ENCODE data around the gene TTPAL. TPM values are rescaled to one million over a fixed set of nuclear protein-coding genes. Genes with fewer than 3 reads are reported as not detected.

The TTPAL gene
- total and polyA plus RNA-seq, 2 of the 4 experiments (the other 2 are of a cell fraction), result 8.2 to 18.1 TPM

DNA sequence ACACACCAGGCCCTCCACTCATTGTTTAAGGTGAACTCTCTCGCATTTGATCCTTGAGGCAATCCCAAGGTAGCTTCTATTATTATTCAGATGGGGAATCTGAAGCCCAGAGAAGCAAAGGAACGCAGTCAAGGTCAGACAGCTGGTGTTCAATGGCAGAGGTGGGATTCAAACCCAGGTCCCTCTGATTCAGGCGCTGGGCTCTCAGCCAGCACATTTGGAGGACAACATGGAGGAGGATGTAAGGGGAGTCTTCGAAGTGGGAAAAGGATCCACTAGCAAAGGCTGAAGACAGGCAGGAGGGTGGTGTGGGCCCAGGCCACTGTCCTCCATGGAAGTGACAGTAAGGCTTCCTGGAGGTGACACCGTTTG is 13.9 kb upstream of the TTPAL start:
- no peak overlapping the region for H2BK5ac ChIP-seq (ENCODE audit: low read depth, low read length, poor library complexity, severe bottlenecking)
- intact Hi-C loops (cut with micrococcal nuclease) (loop anchor here (1.0 to 5.0 kb wide), 3 partner anchors 77 to 344 kb away; no protein-coding TSS in a partner anchor), in situ Hi-C loops (cut with MboI; ENCODE audit: low sequenced_read_pairs) (no loop called here), dilution Hi-C loops (cut with HindIII; ENCODE audit: low sequenced_read_pairs, unreplicated experiment) (loop anchor here (10.0 kb wide), 1 partner anchor 67 kb away; no protein-coding TSS in a partner anchor)
- no peak overlapping the region for H3K23ac ChIP-seq (ENCODE audit: low read depth, low read length)
- H3K18ac ChIP-seq (ENCODE audit: low read depth, low read length), result no peak overlapping the region
- no peak overlapping the region for H3K4ac ChIP-seq (ENCODE audit: low read depth, low read length)
- no peak overlapping the region for H2BK120ac ChIP-seq (ENCODE audit: low read depth, low read length)
- H3K9ac ChIP-seq (ENCODE audit: low read depth, low read length), result no peak overlapping the region
- H3K36me3 ChIP-seq (ENCODE audit: control insufficient read depth, insufficient read depth, low read length), result no peaks in the 10 kb centered on the region
- no peak overlapping the region for H2AFZ ChIP-seq (replicated peaks; ENCODE audit: low read length, poor library complexity)
- POLR2A ChIA-PET (ENCODE audit: unreplicated experiment), result no interaction called here
- peaks cover 22% of the 10 kb centered on the region for H3K27me3 ChIP-seq (ENCODE audit: control insufficient read depth, insufficient read depth, low read length)
- no peak overlapping the region for H2AK9ac ChIP-seq (replicated peaks; ENCODE audit: low read depth, low read length, poor library complexity)
- TF ChIP-seq NFE2L2 (IDR thresholded peaks at IDR 0.05; ENCODE audit: low read depth, low read length) (no peak), RCOR1 (IDR thresholded peaks at IDR 0.05; ENCODE audit: insufficient replicate concordance, low read length) (no peak), RAD21 (IDR thresholded peaks at IDR 0.05; ENCODE audit: low read length) (no peak), CEBPB (IDR thresholded peaks at IDR 0.05; ENCODE audit: low read depth, low read length) (no peak), MAFK (IDR thresholded peaks at IDR 0.05; ENCODE audit: low read depth, low read length) (no peak), MXI1 (IDR thresholded peaks at IDR 0.05; ENCODE audit: borderline replicate concordance, low read depth, low read length) (no peak)
- TF ChIP-seq, protein P1, sequence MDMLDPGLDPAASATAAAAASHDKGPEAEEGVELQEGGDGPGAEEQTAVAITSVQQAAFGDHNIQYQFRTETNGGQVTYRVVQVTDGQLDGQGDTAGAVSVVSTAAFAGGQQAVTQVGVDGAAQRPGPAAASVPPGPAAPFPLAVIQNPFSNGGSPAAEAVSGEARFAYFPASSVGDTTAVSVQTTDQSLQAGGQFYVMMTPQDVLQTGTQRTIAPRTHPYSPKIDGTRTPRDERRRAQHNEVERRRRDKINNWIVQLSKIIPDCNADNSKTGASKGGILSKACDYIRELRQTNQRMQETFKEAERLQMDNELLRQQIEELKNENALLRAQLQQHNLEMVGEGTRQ (IDR thresholded peaks at IDR 0.05; ENCODE audit: low read depth, low read length), result no peak
- no peak overlapping the region for H3K27ac ChIP-seq (ENCODE audit: insufficient read depth, low read length)
- H2BK15ac ChIP-seq (ENCODE audit: low read depth, low read length), result no peak overlapping the region
- H3K79me1 ChIP-seq (ENCODE audit: low read depth in 1 of 2, low read length in 2 of 2), result no peaks in the 10 kb centered on the region
- H3K9me3 ChIP-seq (ENCODE audit: control insufficient read depth, insufficient read depth, low read length), result no peaks in the 10 kb centered on the region
- H3K14ac ChIP-seq (replicated peaks; ENCODE audit: low read depth, low read length), result no peak overlapping the region
- H3K56ac ChIP-seq (ENCODE audit: extremely low read depth, insufficient read depth, low read length), result no peak overlapping the region
- H4K20me1 ChIP-seq (ENCODE audit: insufficient read depth, low read length), result no peaks in the 10 kb centered on the region
- DNase-seq (no peak), ATAC-seq (ENCODE audit: low read depth) (no peak)
- no peak overlapping the region for H3K4me2 ChIP-seq (ENCODE audit: low read depth, low read length)
- H4K5ac ChIP-seq (ENCODE audit: low read depth, low read length), result no peak overlapping the region
- no peak overlapping the region for H3K4me3 ChIP-seq (ENCODE audit: insufficient read depth, low read depth, low read length)
- CTCF ChIA-PET, result interaction anchor here (0.6 to 1.4 kb wide), 5 partner anchors 9 to 598 kb away, joined by 3 to 5 read pairs (median 3); no protein-coding TSS in a partner anchor
- WGBS, 2 experiments (ENCODE audit: extremely low coverage in 2 of 2, insufficient read length in 1 of 2), result 67% methylated on average over 1 of the region's 5 CpGs; no CpG with 5 or more reads in 1 of the 2 experiments
- BruUV-seq (replicated peaks), result no TSS peak
- no peak overlapping the region for H2BK20ac ChIP-seq (ENCODE audit: low read depth, low read length)
- no peak overlapping the region for H4K91ac ChIP-seq (ENCODE audit: insufficient read depth, low read depth, low read length)
- no peak overlapping the region for H4K8ac ChIP-seq (ENCODE audit: low read depth in 2 of 2, low read length in 2 of 2)
- H3K9me1 ChIP-seq (ENCODE audit: insufficient read depth, low read length), result no peaks in the 10 kb centered on the region
- no peaks in the 10 kb centered on the region for H3K4me1 ChIP-seq (ENCODE audit: control insufficient read depth, insufficient read depth, low read length)
- no peak overlapping the region for H2AK5ac ChIP-seq (ENCODE audit: low read depth, low read length)

Data from IMR-90 (cell line).